ENCODE results near the gene TENM4.

Gene TENM4

DNA sequence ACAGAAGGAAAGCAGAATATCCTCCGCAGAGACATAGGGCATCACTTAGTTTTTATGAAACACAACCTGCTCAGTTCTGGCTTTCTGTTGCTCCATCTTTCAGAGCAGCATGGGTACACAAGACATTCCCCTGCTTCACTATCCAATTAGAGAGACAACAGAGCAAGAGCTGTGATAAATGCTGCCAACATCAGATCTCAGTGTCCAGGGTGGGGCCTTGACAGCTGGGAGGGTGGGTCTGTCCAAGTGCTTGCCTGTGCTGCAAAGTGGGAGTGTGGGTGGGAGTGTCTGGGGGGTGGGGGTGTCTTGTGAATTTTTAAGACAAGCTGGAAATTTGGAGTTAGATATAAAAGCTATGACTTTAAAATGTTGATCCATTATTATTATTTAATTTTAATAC is 369.6 kb downstream of the TENM4 start:
- no peak for DNase-seq

GRCh38 chr11:79070518-79070917 is 370.3 kb downstream of the TENM4 start:
- DNase-seq = no peak

DNA sequence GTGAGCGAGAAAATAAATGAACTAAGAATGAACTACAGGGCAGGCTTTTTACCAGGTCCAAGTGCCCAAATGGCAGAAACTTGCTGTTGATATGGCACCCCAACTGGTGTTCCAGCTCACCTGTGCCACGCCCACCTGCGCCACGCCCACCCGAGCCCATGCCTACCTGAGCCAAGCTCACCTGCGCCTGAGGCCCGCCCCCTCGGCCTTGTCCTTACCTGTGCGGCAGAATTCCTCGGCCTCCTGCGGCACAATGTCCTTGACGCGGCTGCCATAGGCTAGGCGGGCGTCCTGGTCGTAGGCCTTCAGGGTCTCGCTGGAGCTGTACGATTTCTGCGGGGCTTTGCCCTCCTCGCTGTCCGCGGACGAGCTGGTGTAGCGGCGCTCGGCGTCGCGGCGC is 371.3 kb downstream of the TENM4 start:
- no peak for DNase-seq

GRCh38 chr11:79068356-79068755 is 372.5 kb downstream of the TENM4 start:
- DNase-seq = no peak

- DNase-seq = no peak
Measured at GRCh38 chr11:79067352-79067679, 373.5 kb downstream of the TENM4 start.

GRCh38 chr11:79066456-79067351 is 374.1 kb downstream of the TENM4 start:
- no peak for DNase-seq

DNA sequence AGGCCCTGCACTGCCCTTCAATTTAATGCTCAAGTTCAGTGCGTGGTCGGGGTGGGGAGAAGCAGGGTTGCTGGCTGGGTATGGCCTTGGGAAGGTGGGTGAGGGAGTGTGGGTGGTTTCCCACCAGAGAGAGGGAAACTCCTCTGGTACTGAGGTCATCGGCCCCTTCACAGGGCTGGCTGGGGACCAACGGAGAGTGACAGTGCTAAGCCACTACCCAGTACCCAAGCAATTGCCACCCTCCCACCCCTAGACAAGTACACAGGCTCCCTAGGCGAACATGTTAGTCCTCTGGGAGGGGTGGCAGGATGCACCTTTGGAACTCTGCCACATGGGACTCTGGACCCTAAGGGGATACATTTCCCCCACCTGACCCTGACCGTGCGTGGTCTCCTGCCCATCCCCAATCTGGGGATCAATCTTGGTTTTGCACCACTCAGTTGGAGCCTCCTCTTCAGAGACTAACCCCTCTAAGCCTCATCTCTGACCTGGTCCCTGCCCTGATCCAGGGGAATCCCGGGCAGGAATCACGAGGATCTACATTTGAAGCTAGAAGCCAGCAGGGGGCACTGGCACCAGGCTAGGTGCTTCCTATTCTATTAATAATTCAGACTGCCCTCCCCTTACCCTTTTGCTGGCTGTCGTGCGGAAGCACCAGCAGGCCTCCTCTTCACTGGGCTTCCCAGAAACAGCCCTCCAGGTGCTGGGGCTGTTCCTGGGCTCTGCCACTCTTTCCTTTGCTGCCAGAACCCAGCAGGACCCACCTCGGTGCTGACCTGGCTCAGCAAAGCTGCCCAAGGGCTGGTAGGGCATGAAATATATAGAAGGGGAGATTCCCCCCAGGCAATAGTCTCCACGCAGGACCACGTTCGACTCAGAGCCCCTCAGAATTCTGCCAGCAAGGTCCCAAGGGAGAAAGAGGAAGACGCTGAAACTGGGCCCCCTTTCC is 377.7 kb downstream of the TENM4 start:
- DNase-seq = no peak

DNA sequence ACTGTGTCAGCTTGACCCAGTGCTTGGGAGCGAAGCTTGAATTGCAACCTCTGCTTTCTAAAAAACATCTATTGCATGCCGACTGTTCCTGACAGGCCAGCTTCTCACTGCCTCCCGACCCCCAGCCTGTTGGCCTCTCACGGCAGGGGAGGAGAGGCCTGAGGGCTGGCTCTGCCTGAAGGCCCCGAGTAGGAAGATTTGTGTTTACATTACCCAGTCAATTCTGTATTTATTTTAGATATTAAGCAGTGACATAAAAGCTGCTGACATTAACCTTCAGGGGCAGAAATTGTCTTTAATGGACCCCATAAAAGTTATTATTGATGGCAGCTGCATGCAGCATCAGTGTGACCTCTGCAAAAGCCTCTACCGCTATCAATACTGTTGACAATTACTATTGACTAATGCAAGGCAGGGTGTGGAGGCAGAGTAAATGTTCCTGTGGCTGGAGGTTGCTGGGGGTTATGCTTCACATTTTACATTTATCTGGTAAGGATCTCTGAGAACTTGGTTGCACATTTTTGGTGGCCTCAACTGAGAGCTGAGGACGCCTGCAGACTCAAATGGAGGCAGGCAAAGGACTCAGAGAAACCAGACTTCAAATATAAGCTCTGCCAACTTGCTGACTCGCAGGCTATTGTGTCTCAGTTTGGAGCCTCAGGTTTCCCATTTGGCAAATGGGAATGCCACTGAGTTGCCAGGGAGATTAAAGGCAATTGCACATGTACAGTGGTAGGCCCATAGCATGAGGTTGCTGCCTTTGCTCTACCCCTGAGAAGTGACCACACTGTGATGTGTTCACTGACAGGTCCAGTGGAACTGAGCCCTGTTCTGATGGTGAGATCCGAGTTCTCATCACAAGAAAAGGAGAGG is 380.5 kb downstream of the TENM4 start:
- DNase-seq = no peak

DNA sequence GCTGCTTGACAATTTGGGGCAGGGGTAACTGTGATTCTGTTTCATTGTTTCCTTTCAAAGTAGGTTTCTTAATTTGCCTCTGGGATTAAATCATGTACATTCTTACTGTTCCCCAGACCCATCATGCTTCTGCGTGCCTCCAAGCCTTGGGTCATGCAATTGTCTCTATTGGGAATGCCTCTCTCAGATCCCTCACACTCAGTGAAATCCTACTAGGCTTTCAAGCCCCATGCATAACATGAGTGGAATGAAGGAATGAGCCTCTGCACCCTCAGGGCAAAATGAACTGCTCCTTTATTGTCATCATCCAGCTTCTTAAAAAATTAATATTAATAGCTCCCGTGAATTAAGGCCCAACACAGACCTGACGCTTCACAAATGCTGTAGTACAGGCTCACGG is 381.7 kb downstream of the TENM4 start:
- no peak for DNase-seq

- no peak for DNase-seq
Measured at GRCh38 chr11:79055856-79056631, 384.8 kb downstream of the TENM4 start.

DNA sequence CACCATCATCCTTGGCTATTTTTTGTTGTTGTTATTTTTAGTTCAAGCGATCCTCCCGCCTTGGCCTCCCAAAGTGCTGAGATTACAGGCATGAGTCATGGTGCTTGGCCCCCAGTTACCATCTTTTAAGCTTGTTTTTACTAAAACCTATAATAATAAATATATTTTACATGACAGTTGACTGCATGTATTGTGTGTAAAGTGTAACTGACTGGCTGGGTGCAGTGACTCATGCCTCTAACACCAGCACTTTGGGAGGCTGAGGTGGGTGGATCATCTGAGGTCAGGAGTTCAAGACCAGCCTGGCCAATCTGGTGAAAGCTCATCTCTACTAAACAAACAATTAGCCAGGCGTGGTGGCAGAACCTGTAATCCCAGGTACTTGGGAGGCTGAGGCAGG is 386.2 kb downstream of the TENM4 start:
- no peak for DNase-seq

- DNase-seq = no peak
Measured at GRCh38 chr11:79052544-79052943, 388.3 kb downstream of the TENM4 start.

GRCh38 chr11:79050786-79051185 is 390.0 kb downstream of the TENM4 start:
- no peak for DNase-seq

DNA sequence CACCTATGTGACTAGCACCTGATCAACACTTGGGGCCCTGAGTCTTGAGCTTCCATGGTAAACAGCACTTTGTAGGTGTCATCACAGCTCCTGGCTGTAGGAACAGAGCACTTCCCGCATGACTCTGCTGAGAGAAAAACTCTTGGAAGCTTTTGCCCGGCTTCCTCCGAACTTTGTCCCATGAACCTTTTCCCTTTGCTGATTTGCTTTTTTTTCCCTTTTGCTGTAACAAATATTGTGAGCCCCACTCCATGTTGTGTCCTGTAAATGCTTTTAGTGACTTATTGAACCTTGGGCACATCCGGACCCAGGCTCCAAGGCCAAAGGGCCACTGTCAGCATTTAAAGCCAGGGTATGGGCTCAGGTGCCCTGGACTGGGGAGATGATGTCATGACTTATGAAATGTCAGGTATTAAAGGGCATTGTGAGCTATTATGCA is 391.1 kb downstream of the TENM4 start:
- DNase-seq = no peak

DNA sequence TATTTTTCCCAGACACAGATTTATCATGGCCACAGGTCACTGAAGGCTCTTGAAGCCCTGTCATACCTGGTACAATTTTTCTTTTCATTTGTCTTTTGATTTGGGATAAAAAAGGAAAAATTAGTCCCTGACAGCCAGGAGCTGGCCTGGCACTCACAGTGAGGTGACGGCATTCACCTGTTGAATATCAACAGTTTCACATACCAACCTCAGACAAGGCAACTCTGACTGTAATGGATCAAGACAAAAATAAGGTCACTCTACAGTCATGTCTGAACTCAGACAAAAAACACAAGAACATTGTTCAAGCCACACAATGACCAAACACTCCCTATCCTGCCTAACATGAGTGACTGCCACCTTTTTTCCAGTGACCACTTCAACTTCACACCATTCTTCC is 392.9 kb downstream of the TENM4 start:
- DNase-seq = no peak

DNA sequence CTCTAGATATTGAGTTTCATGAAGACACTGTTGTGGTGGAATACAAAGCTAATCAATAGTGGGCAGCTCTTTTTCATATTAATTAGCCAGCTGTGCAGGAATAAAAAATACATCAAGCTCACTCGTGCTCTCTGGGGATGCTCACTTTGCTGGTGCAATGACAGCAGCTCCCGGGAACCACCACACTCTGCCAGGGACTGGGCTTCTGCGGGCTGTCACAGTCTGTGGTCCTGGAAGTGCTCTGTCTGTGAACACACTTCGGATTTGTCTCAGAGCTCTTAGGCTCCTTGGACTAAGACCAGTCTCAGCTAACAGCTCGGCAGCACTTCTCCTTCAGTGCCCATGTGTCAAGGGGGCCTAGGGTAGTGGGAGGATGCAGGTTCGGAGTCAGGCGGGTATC is 393.5 kb downstream of the TENM4 start:
- DNase-seq = no peak

DNA sequence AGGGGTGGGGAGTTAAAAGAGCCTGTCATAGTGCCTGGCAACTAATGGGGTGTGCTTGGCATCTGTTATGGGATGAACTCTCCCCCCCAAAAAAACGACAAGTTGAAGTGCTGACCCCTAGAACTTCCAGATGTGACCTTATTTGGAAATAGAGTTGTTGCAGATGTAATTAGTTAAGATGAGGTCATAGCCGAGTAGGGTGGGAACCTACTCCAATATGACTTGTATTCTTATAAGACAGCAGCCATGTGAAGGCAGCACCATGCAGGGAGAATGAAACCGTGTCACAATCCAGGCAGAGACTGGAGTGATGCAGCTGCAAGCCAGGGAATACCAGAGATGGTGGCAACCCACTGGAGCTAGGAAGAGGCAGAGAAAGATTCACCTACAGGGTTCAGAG is 394.5 kb downstream of the TENM4 start:
- DNase-seq = no peak

- DNase-seq = no peak
Measured at GRCh38 chr11:79045800-79046304, 395.0 kb downstream of the TENM4 start.

GRCh38 chr11:79045018-79045799 is 395.6 kb downstream of the TENM4 start:
- DNase-seq = no peak

GRCh38 chr11:79044201-79044600 is 396.6 kb downstream of the TENM4 start:
- DNase-seq = no peak

DNA sequence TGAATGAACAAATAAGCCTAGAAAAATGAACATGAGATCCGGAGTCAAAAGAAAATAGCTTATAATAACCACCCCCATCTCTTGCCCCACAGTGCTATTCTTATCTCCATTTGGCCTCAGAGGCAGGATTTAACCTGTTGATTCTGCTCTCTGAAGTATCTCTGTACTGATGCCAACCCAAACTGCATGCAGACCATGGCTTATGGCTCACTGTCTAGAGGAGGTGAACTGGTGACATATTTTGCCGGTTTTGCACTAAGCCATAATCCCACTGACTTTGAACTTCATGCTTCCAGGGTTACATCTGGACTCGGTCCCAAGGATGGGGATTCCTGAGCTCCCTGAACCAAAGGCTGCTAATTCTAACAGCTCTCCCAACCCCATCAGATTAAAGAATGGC is 397.1 kb downstream of the TENM4 start:
- DNase-seq = no peak

Data from activated CD4-positive, alpha-beta T cell treated with anti-CD3 and anti-CD28 coated beads, Interleukin-2, amount 50 U/mL, for 4 hours (primary cell).